H1 (cell line): Measurements from ENCODE around the gene TLR9. TPM values are rescaled to one million over a fixed set of nuclear protein-coding genes. Genes with fewer than 3 reads are reported as not detected.

ENCODE experiments used
- CBX8 ChIP-seq: fragments of 300-800, 300-1000 bp; sonication (generic); IDR thresholded peaks from 2 replicates; pipeline ENCODE4 v1.7.1; 2016; ENCODE audit warnings: low read depth, low read length, borderline replicate concordance
- CEBPB ChIP-seq: IDR thresholded peaks from 2 replicates; pipeline ENCODE4 v1.6.1; 2012; ENCODE audit warnings: low read depth, low read length
- GTF2F1 ChIP-seq: IDR thresholded peaks from 2 replicates; pipeline ENCODE4 v1.6.1; 2012; ENCODE audit warnings: low read depth, low read length, improper control_type of control experiment, borderline replicate concordance
- KDM4A ChIP-seq: IDR thresholded peaks from one replicate; pipeline ENCODE4 v1.7.1; 2012; ENCODE audit warnings: low read depth, mild to moderate bottlenecking, moderate library complexity, low read length, inconsistent platforms; ENCODE audit not compliant: severe bottlenecking
- POLR2AphosphoS5 ChIP-seq: IDR thresholded peaks from 2 replicates; pipeline ENCODE4 v1.6.1; 2011; ENCODE audit warnings: low read depth, low read length
- TAF7 ChIP-seq: optimal IDR thresholded peaks from 2 replicates; pipeline ENCODE3; 2011; ENCODE audit warnings: low read depth, mild to moderate bottlenecking, inconsistent platforms, low read length, moderate library complexity, borderline replicate concordance
- polyA plus RNA-seq, 7 experiments: library from polyadenylated mRNA; depleted of rRNA in 3 of 7; stranded (reverse) in 5 of 7; unstranded in 2 of 7; fragments of >200 nt in 5 of 7; fragments of 200-250 nt in 2 of 7; gene quantifications; 1 replicate in 5 of 7; 2 replicates in 1 of 7; 4 replicates in 1 of 7; pipeline versions ENCODE4 v1.2.1 to v1.2.3, GENCODE V29; 2011 to 2013; ENCODE audit warnings: missing spikeins in 2 of 7, mixed read lengths in 2 of 7
- total RNA-seq: library from RNA; stranded (reverse); fragmentation: NEBNext Ultra II Directional; extraction: Animal tissue kit (Norgen Biotek cat#: 25700); gene quantifications from 2 replicates; pipeline ENCODE4 v1.2.1, GENCODE V29; 2021
- TF ChIP-seq, protein P1 (sequence below): fragments of 300-600 bp; sonication (generic); IDR thresholded peaks from 2 replicates; pipeline ENCODE4 v1.7.1; 2012; ENCODE audit warnings: low read length, moderate library complexity, mild to moderate bottlenecking, inconsistent platforms; ENCODE audit not compliant: insufficient replicate concordance

Gene TLR9
- total and polyA plus RNA-seq, 2 of the 8 experiments (the other 6 are each of a cell fraction or from before 2014, with no cell fraction given): 0.05 TPM; not detected in 1

DNA sequence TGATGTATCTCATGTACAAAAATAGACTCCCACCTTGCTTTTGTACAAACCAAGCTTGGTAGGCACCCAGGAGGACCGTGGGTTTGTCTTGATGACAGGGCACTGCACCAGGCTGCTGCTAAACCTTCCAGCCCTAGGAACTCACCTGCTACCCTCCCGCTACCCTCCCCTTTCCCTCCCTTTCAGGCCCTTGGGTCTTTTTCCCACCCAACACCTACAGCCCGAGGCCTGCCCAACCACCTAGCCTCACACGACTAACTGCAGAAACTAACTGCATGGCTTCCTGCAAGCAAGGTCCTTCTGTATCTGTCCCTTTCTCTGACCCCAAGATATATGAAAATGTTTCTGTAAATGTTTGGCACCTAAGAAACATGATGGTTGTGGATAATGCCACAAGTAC lies 31.2 kb upstream of the TLR9 start (continued):
- TF ChIP-seq, protein P1, sequence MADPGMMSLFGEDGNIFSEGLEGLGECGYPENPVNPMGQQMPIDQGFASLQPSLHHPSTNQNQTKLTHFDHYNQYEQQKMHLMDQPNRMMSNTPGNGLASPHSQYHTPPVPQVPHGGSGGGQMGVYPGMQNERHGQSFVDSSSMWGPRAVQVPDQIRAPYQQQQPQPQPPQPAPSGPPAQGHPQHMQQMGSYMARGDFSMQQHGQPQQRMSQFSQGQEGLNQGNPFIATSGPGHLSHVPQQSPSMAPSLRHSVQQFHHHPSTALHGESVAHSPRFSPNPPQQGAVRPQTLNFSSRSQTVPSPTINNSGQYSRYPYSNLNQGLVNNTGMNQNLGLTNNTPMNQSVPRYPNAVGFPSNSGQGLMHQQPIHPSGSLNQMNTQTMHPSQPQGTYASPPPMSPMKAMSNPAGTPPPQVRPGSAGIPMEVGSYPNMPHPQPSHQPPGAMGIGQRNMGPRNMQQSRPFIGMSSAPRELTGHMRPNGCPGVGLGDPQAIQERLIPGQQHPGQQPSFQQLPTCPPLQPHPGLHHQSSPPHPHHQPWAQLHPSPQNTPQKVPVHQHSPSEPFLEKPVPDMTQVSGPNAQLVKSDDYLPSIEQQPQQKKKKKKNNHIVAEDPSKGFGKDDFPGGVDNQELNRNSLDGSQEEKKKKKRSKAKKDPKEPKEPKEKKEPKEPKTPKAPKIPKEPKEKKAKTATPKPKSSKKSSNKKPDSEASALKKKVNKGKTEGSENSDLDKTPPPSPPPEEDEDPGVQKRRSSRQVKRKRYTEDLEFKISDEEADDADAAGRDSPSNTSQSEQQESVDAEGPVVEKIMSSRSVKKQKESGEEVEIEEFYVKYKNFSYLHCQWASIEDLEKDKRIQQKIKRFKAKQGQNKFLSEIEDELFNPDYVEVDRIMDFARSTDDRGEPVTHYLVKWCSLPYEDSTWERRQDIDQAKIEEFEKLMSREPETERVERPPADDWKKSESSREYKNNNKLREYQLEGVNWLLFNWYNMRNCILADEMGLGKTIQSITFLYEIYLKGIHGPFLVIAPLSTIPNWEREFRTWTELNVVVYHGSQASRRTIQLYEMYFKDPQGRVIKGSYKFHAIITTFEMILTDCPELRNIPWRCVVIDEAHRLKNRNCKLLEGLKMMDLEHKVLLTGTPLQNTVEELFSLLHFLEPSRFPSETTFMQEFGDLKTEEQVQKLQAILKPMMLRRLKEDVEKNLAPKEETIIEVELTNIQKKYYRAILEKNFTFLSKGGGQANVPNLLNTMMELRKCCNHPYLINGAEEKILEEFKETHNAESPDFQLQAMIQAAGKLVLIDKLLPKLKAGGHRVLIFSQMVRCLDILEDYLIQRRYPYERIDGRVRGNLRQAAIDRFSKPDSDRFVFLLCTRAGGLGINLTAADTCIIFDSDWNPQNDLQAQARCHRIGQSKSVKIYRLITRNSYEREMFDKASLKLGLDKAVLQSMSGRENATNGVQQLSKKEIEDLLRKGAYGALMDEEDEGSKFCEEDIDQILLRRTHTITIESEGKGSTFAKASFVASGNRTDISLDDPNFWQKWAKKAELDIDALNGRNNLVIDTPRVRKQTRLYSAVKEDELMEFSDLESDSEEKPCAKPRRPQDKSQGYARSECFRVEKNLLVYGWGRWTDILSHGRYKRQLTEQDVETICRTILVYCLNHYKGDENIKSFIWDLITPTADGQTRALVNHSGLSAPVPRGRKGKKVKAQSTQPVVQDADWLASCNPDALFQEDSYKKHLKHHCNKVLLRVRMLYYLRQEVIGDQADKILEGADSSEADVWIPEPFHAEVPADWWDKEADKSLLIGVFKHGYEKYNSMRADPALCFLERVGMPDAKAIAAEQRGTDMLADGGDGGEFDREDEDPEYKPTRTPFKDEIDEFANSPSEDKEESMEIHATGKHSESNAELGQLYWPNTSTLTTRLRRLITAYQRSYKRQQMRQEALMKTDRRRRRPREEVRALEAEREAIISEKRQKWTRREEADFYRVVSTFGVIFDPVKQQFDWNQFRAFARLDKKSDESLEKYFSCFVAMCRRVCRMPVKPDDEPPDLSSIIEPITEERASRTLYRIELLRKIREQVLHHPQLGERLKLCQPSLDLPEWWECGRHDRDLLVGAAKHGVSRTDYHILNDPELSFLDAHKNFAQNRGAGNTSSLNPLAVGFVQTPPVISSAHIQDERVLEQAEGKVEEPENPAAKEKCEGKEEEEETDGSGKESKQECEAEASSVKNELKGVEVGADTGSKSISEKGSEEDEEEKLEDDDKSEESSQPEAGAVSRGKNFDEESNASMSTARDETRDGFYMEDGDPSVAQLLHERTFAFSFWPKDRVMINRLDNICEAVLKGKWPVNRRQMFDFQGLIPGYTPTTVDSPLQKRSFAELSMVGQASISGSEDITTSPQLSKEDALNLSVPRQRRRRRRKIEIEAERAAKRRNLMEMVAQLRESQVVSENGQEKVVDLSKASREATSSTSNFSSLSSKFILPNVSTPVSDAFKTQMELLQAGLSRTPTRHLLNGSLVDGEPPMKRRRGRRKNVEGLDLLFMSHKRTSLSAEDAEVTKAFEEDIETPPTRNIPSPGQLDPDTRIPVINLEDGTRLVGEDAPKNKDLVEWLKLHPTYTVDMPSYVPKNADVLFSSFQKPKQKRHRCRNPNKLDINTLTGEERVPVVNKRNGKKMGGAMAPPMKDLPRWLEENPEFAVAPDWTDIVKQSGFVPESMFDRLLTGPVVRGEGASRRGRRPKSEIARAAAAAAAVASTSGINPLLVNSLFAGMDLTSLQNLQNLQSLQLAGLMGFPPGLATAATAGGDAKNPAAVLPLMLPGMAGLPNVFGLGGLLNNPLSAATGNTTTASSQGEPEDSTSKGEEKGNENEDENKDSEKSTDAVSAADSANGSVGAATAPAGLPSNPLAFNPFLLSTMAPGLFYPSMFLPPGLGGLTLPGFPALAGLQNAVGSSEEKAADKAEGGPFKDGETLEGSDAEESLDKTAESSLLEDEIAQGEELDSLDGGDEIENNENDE: no peak
- TF ChIP-seq KDM4A: no peak
- no peak for TF ChIP-seq POLR2AphosphoS5
- TF ChIP-seq GTF2F1: no peak
- TF ChIP-seq CEBPB: no peak
- TF ChIP-seq TAF7: no peak
- no peak for TF ChIP-seq CBX8
